Measurements from ENCODE around the gene SHROOM4.

Gene SHROOM4

DNA sequence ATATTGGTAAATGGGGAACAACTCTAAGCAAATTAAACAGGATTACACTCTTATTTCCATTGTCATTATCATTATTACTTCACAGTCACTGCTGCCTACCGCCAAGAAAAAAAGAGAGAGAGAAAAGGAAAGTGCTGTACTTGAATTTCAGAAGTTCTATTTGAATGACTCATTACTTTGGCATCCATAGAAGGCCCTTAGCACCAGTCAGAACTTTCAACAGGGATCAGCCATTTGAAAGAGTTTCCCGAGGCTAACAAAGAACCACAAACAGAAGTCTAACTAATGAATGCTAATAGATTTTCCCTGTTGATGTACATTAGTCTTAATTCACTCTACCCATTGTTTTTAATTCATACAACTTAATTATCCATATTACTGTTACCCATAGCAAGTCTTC, 116.3 kb downstream of the SHROOM4 start:
- POLR2A ChIA-PET: no interaction called here
- DNase-seq (ENCODE audit: extremely low spot score): no peak
- CTCF ChIA-PET: interaction anchor here (3.4 kb wide), 1 partner anchor 13 kb away, joined by 10 read pairs; no protein-coding TSS in a partner anchor
- TF ChIP-seq, protein P1, sequence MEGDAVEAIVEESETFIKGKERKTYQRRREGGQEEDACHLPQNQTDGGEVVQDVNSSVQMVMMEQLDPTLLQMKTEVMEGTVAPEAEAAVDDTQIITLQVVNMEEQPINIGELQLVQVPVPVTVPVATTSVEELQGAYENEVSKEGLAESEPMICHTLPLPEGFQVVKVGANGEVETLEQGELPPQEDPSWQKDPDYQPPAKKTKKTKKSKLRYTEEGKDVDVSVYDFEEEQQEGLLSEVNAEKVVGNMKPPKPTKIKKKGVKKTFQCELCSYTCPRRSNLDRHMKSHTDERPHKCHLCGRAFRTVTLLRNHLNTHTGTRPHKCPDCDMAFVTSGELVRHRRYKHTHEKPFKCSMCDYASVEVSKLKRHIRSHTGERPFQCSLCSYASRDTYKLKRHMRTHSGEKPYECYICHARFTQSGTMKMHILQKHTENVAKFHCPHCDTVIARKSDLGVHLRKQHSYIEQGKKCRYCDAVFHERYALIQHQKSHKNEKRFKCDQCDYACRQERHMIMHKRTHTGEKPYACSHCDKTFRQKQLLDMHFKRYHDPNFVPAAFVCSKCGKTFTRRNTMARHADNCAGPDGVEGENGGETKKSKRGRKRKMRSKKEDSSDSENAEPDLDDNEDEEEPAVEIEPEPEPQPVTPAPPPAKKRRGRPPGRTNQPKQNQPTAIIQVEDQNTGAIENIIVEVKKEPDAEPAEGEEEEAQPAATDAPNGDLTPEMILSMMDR (IDR thresholded peaks at IDR 0.05; ENCODE audit: control extremely low read depth, extremely low read depth, low read depth, missing control alignments): no peak

DNA sequence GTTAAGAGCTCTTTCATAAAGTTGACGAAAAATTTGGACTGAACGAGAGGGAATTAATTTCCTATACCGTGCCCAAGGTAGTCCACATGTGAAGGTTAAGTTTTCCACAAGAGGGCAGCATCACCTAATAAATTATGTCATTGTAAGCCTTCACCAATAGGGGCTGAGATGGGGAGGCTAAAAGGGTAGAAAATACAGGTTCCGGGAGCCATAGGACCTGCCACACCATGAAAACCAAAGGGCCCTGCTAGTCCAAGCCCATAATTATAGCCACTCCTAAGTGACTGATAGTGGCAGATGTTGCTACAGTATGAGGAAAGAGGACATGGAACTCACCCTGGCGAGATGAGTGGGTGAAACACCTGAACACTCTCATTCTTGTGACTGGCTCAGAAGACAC, 122.2 kb downstream of the SHROOM4 start:
- ChIA-PET POLR2A (no interaction called here), CTCF (interaction anchor here (0.7 to 1.6 kb wide), 8 partner anchors 8 to 769 kb away, joined by 3 to 14 read pairs (median 4); no protein-coding TSS in a partner anchor)
- DNase-seq (ENCODE audit: extremely low spot score): peak; percentile 34
- TF ChIP-seq, protein P1 (IDR thresholded peaks at IDR 0.05; ENCODE audit: control extremely low read depth, extremely low read depth, low read depth, missing control alignments): peak; percentile 40

DNA sequence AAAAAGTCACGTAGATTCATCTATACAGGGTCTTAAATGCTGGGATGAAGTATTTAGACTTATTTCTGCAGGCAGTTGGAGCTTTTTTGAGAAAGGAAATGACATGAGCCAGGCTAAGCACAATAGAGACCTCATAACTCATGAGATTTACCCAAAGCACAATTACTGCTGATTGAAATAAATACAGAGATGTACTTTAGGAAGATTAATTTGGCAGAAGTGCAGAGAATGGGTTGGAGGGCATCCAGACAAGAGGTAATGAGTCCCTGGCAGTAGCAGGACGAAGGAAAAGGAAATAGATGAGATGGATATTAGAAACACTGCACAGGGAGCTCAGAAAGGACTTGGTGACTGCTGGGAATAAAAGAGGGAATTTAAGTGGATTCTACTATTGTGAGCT, 129.1 kb downstream of the SHROOM4 start:
- TF ChIP-seq, protein P1 (IDR thresholded peaks at IDR 0.05; ENCODE audit: control extremely low read depth, extremely low read depth, low read depth, missing control alignments): no peak
- CTCF ChIA-PET: interaction anchor here (2.2 kb wide), 1 partner anchor 11 kb away, joined by 10 read pairs; no protein-coding TSS in a partner anchor
- POLR2A ChIA-PET: no interaction called here
- DNase-seq (ENCODE audit: extremely low spot score): no peak

DNA sequence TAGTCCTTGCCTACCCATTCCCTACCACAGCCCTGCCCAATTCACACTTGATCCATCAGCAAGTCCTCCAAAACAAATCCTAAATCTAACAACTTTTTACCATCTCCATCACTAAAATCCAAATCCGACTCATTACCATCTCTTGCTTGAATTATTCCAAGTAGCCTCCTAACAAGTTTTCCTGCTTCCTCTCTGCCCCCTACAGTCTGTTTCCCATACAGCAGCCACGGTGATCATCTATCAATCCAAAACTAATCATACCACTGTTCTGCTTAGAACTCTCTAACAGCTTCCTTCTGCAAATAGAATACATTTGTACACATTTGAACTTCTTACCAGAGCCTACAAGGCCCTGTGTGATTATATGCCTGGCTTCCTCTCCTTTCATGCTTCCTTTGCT, 133.0 kb downstream of the SHROOM4 start:
- TF ChIP-seq, protein P1 (IDR thresholded peaks at IDR 0.05; ENCODE audit: control extremely low read depth, extremely low read depth, low read depth, missing control alignments): no peak
- DNase-seq (ENCODE audit: extremely low spot score): no peak
- POLR2A ChIA-PET: no interaction called here
- CTCF ChIA-PET: interaction anchor here (3.4 kb wide), 1 partner anchor 10 kb away, joined by 14 read pairs; no protein-coding TSS in a partner anchor

DNA sequence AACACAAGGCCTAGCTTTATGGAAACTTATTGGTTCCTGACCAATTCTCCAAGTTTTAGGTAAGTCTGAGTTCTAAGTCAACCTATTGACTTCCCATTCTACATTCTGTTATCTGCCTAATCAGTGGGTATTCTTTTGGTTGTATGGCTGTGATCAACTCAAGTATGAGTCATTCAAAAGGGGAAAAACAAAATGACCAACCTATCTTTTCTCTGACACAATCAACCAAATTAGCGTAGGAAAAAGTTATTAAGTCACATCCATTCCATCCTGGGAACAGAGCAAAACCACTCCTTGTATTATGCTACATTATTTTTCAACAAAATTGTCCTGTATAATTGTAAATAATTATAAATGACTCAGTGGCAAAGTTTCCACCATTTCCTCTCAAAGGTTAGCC, 136.2 kb downstream of the SHROOM4 start:
- ChIA-PET POLR2A (no interaction called here), CTCF (no interaction called here)
- no peak for DNase-seq (ENCODE audit: extremely low spot score)
- TF ChIP-seq, protein P1 (IDR thresholded peaks at IDR 0.05; ENCODE audit: control extremely low read depth, extremely low read depth, low read depth, missing control alignments): no peak

DNA sequence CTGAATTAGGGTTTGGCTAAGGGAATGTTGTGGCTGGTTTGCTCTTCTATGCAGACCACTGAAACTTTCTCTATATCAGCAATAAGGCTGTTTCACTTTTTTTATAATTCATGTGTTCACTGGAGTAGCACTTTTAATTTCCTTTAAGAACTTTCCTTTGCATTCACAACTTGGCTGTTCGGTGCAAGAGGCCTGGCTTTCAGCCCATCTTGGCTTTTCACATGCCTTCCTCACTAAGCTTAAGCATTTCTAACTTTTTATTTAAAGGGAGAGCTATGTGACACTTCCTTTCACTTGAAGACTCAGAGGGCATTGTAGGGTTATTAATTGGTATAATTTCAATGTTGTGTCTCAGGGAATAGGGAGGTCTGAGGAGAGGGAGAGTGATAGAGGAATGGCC, 142.3 kb downstream of the SHROOM4 start:
- ChIA-PET POLR2A (no interaction called here), CTCF (no interaction called here)
- no peak for DNase-seq (ENCODE audit: extremely low spot score)
- TF ChIP-seq, protein P1 (IDR thresholded peaks at IDR 0.05; ENCODE audit: control extremely low read depth, extremely low read depth, low read depth, missing control alignments): no peak

DNA sequence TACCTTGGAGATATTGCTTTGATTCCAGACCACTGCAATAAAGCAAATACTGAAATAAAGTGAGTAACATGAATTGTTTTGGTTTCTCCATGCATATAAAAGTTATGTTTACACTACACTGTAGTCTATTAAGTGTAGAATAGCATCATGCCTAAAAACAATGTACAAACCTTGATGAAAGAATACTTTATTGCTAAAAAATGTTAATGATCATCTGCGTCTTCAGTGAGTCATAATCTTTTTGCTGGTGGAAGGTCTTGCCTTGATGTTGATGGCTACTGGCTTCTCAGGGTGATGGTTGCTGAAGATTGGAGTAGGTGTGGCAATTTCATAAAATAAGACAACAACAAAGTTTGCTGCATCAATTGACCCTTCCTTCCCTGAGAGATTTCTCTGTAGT, 145.1 kb downstream of the SHROOM4 start:
- TF ChIP-seq, protein P1 (IDR thresholded peaks at IDR 0.05; ENCODE audit: control extremely low read depth, extremely low read depth, low read depth, missing control alignments): no peak

More for the DNA sequence above, 145.1 kb downstream of the SHROOM4 start:
- POLR2A ChIA-PET: no interaction called here
- CTCF ChIA-PET: no interaction called here
- no peak for DNase-seq (ENCODE audit: extremely low spot score)

Measured in GM10248 (cell line).